ENCODE measurements around the gene CACNA2D3.

DNA sequence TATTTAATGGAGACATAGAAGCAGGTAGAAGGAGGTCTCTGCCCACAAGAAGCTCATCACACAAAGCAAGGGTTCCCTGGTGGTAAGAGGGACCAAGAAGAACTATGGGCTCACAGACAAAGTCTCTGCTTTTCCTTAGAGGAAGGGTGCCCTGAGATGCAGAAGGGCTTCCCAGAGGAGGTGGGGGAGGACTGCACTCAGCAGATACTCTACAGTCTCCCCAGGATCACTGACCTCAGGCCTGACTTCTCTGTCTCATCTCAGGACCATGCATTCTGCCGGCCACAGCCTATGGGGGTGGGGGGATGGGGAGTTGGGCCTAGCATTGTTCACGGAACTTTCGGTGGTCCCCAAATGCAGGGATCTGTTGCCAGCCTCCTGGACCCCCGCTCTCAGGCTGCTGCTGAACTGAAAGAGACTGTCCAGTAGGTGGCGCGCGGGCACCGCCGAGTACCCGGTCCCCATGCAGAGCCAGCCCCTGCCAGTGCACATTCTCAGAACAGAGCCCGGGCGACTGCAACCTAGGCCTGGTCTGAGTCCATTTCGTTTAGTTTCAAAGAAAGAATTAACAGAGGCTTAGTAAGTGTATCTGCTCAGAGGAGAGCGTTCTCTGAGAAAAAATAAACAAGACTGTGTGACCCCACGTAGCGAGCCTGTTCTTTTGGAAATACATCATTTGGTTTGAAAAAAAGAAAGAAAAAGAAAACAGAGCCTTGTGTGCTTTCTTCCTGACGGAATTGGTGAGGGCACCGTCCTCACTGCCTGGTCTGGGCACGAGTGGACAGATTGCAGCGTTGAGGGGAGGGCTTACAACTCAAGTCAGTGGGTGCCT lies 731.4 kb downstream of the CACNA2D3 start:
- TF ChIP-seq, protein P1, sequence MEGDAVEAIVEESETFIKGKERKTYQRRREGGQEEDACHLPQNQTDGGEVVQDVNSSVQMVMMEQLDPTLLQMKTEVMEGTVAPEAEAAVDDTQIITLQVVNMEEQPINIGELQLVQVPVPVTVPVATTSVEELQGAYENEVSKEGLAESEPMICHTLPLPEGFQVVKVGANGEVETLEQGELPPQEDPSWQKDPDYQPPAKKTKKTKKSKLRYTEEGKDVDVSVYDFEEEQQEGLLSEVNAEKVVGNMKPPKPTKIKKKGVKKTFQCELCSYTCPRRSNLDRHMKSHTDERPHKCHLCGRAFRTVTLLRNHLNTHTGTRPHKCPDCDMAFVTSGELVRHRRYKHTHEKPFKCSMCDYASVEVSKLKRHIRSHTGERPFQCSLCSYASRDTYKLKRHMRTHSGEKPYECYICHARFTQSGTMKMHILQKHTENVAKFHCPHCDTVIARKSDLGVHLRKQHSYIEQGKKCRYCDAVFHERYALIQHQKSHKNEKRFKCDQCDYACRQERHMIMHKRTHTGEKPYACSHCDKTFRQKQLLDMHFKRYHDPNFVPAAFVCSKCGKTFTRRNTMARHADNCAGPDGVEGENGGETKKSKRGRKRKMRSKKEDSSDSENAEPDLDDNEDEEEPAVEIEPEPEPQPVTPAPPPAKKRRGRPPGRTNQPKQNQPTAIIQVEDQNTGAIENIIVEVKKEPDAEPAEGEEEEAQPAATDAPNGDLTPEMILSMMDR (IDR thresholded peaks at IDR 0.05) = peak; percentile 95
- no peak for TF ChIP-seq ZFX (IDR thresholded peaks at IDR 0.05; ENCODE audit: borderline replicate concordance)
